ENCODE results near the gene CDK5RAP3.
"Not testable (repeated sequence)": the region's sequence is repeated elsewhere in the genome, so short reads cannot be mapped to it uniquely, and the experiment has no call there.

Gene CDK5RAP3

GRCh38 chr17:47999582-47999981 is 28.7 kb downstream of the CDK5RAP3 start:
- Histone ChIP-seq H3K4me3 (replicated peaks; ENCODE audit: low read depth, low read length) (no peak overlapping the region), H3K36me3 (ENCODE audit: control insufficient read depth, insufficient read depth, low read length) (no peaks in the 10 kb centered on the region), H3K27me3 (replicated peaks; ENCODE audit: control insufficient read depth, insufficient read depth, low read length) (no peaks in the 10 kb centered on the region; the same call in 1 of the 2 replicates)
- no peak for DNase-seq (ENCODE audit: extremely low read depth, insufficient read length)
- TF ChIP-seq CTCF (IDR thresholded peaks at IDR 0.05; ENCODE audit: insufficient read depth, low read length, poor library complexity, severe bottlenecking): no peak

GRCh38 chr17:48001197-48001596 is 30.3 kb downstream of the CDK5RAP3 start:
- TF ChIP-seq CTCF (IDR thresholded peaks at IDR 0.05; ENCODE audit: insufficient read depth, low read length, poor library complexity, severe bottlenecking): no peak
- Histone ChIP-seq H3K36me3 (ENCODE audit: control insufficient read depth, insufficient read depth, low read length) (no peaks in the 10 kb centered on the region), H3K4me3 (replicated peaks; ENCODE audit: low read depth, low read length) (no peak overlapping the region), H3K27me3 (replicated peaks; ENCODE audit: control insufficient read depth, insufficient read depth, low read length) (no peaks in the 10 kb centered on the region; the same call in 1 of the 2 replicates)
- DNase-seq (ENCODE audit: extremely low read depth, insufficient read length): no peak

- H3K36me3 ChIP-seq (ENCODE audit: control insufficient read depth, insufficient read depth, low read length); H3K4me3 ChIP-seq (replicated peaks; ENCODE audit: low read depth, low read length); DNase-seq (ENCODE audit: extremely low read depth, insufficient read length); H3K27me3 ChIP-seq (replicated peaks; ENCODE audit: control insufficient read depth, insufficient read depth, low read length): not testable (repeated sequence)
These were observed 30.7 kb downstream of the CDK5RAP3 start for GRCh38 chr17:48001657-48002056.

- Histone ChIP-seq H3K4me3 (replicated peaks; ENCODE audit: low read depth, low read length) (no peak overlapping the region), H3K27me3 (replicated peaks; ENCODE audit: control insufficient read depth, insufficient read depth, low read length) (no peaks in the 10 kb centered on the region; the same call in 1 of the 2 replicates), H3K36me3 (ENCODE audit: control insufficient read depth, insufficient read depth, low read length) (no peaks in the 10 kb centered on the region)
- no peak for TF ChIP-seq CTCF (IDR thresholded peaks at IDR 0.05; ENCODE audit: insufficient read depth, low read length, poor library complexity, severe bottlenecking)
- peak; percentile 42 for DNase-seq (ENCODE audit: extremely low read depth, insufficient read length)
These were observed 31.5 kb downstream of the CDK5RAP3 start for GRCh38 chr17:48002266-48002915.

GRCh38 chr17:48002916-48003416 is 32.1 kb downstream of the CDK5RAP3 start:
- no peak for DNase-seq (ENCODE audit: extremely low read depth, insufficient read length)
- TF ChIP-seq CTCF (IDR thresholded peaks at IDR 0.05; ENCODE audit: insufficient read depth, low read length, poor library complexity, severe bottlenecking): no peak
- H3K27me3 ChIP-seq (replicated peaks; ENCODE audit: control insufficient read depth, insufficient read depth, low read length): no peaks in the 10 kb centered on the region; the same call in 1 of the 2 replicates

GRCh38 chr17:48003417-48004151 is 32.7 kb downstream of the CDK5RAP3 start:
- H3K4me3 ChIP-seq (replicated peaks; ENCODE audit: low read depth, low read length): no peak overlapping the region
- no peaks in the 10 kb centered on the region for H3K36me3 ChIP-seq (ENCODE audit: control insufficient read depth, insufficient read depth, low read length)
- DNase-seq (ENCODE audit: extremely low read depth, insufficient read length): peak; percentile 33
- TF ChIP-seq CTCF (IDR thresholded peaks at IDR 0.05; ENCODE audit: insufficient read depth, low read length, poor library complexity, severe bottlenecking): no peak
- H3K27me3 ChIP-seq (replicated peaks; ENCODE audit: control insufficient read depth, insufficient read depth, low read length): no peaks in the 10 kb centered on the region

More at GRCh38 chr17:48002916-48003416, 32.1 kb downstream of the CDK5RAP3 start:
- no peaks in the 10 kb centered on the region for H3K36me3 ChIP-seq (ENCODE audit: control insufficient read depth, insufficient read depth, low read length)
- H3K4me3 ChIP-seq (replicated peaks; ENCODE audit: low read depth, low read length): no peak overlapping the region
